Neural cell (in vitro differentiated cells): ENCODE measurements around the gene ZNF695. TPM values are rescaled to one million over a fixed set of nuclear protein-coding genes. Genes with fewer than 3 reads are reported as not detected.

ENCODE experiments used
- H2AFZ ChIP-seq: fragments of 200-600, 300-800 bp; sonication (generic), shearing (Covaris generic); 2 replicates; pipeline ENCODE4 v1.6.0; 2014; ENCODE audit warnings: low read depth, mild to moderate bottlenecking, antibody characterized with exemption, low read length, moderate library complexity
- H3F3A ChIP-seq: fragments of 200-600 bp; shearing (Covaris generic); 2 replicates; pipeline ENCODE4 v1.6.1; 2016; ENCODE audit warnings: mild to moderate bottlenecking, moderate library complexity, mixed read lengths, antibody characterized with exemption, low read length; ENCODE audit not compliant: insufficient read depth, poor library complexity, severe bottlenecking
- H3K27ac ChIP-seq: fragments of 200-600, 300-800 bp; sonication (generic), shearing (Covaris generic); 2 replicates; pipeline ENCODE4 v1.5.1; 2014; ENCODE audit warnings: mild to moderate bottlenecking, low read length, moderate library complexity
- H3K27me3 ChIP-seq: fragments of 300-800, 200-600 bp; sonication (generic), shearing (Covaris generic); 2 replicates; pipeline ENCODE4 v1.6.0; 2014; ENCODE audit warnings: mild to moderate bottlenecking, low read depth, low read length, moderate library complexity; ENCODE audit not compliant: insufficient read depth
- H3K36me3 ChIP-seq: fragments of 300-800, 200-600 bp; sonication (generic), shearing (Covaris generic); 2 replicates; pipeline ENCODE4 v1.5.1; 2014; ENCODE audit warnings: mild to moderate bottlenecking, antibody characterized with exemption, low read length, moderate library complexity; ENCODE audit not compliant: insufficient read depth
- H3K4me2 ChIP-seq: fragments of 300-800, 200-600 bp; sonication (generic), shearing (Covaris generic); 2 replicates; pipeline ENCODE4 v1.6.0; 2014; ENCODE audit warnings: mild to moderate bottlenecking, low read length
- H3K4me3 ChIP-seq: fragments of 300-800, 200-600 bp; sonication (generic), shearing (Covaris generic); 2 replicates; pipeline ENCODE4 v1.5.1; 2014; ENCODE audit warnings: mild to moderate bottlenecking, low read length, moderate library complexity
- H3K79me2 ChIP-seq: fragments of 200-600 bp; shearing (Covaris generic); replicated peaks from 2 replicates; pipeline ENCODE4 v1.6.0; 2014; ENCODE audit warnings: mild to moderate bottlenecking, low read length, moderate library complexity; ENCODE audit not compliant: insufficient read depth
- H3K9ac ChIP-seq: fragments of 300-800, 200-600 bp; sonication (generic), shearing (Covaris generic); 2 replicates; pipeline ENCODE4 v1.6.1; 2016; ENCODE audit warnings: mild to moderate bottlenecking, low read length, mixed read lengths
- H3K9me2 ChIP-seq: fragments of 200-600 bp; shearing (Covaris generic); 2 replicates; pipeline ENCODE4 v1.6.1; 2016; ENCODE audit warnings: mild to moderate bottlenecking, low read length, mixed read lengths; ENCODE audit not compliant: insufficient read depth
- H3K9me3 ChIP-seq: fragments of 200-600, 300-800 bp; sonication (generic), shearing (Covaris generic); 2 replicates; pipeline ENCODE4 v1.6.1; 2016; ENCODE audit warnings: mild to moderate bottlenecking, mixed run types, low read length, moderate library complexity, mixed read lengths
- H4K20me1 ChIP-seq: fragments of 200-600 bp; shearing (Covaris generic); 2 replicates; pipeline ENCODE4 v1.6.1; 2016; ENCODE audit warnings: mild to moderate bottlenecking, mixed run types; ENCODE audit not compliant: insufficient read depth
- EP300 ChIP-seq: fragments of 450-650 bp; conservative IDR thresholded peaks from 2 replicates; pipeline ENCODE4 v1.6.1; 2014; ENCODE audit warnings: antibody characterized with exemption, mild to moderate bottlenecking, moderate library complexity; ENCODE audit not compliant: poor library complexity, severe bottlenecking
- EZH2 ChIP-seq: fragments of 200-600, 300-800 bp; shearing (Covaris generic), sonication (generic); IDR thresholded peaks from 2 replicates; pipeline ENCODE4 v1.6.1; 2014; ENCODE audit warnings: antibody characterized with exemption, low read length, borderline replicate concordance, mild to moderate bottlenecking; ENCODE audit not compliant: insufficient read depth, poor library complexity, severe bottlenecking
- MXI1 ChIP-seq: fragments of 450-650 bp; conservative IDR thresholded peaks from 2 replicates; pipeline ENCODE4 v1.6.1; 2014; ENCODE audit warnings: antibody characterized with exemption, mild to moderate bottlenecking; ENCODE audit not compliant: poor library complexity, severe bottlenecking
- POLR2AphosphoS5 ChIP-seq: IDR thresholded peaks from 2 replicates; pipeline ENCODE4 v1.6.1; 2012
- RAD21 ChIP-seq: fragments of 450-650 bp; conservative IDR thresholded peaks from 2 replicates; pipeline ENCODE4 v1.6.1; 2014; ENCODE audit warnings: antibody characterized with exemption, mild to moderate bottlenecking, moderate library complexity
- REST ChIP-seq: IDR thresholded peaks from 2 replicates; pipeline ENCODE4 v1.6.1; 2012; ENCODE audit warnings: borderline replicate concordance
- SMC3 ChIP-seq: fragments of 450-650 bp; conservative IDR thresholded peaks from 2 replicates; pipeline ENCODE4 v1.6.1; 2014; ENCODE audit warnings: antibody characterized with exemption, mild to moderate bottlenecking, moderate library complexity; ENCODE audit not compliant: poor library complexity
- TAF1 ChIP-seq: IDR thresholded peaks from 2 replicates; pipeline ENCODE4 v1.6.1; 2012; ENCODE audit warnings: low read depth
- polyA plus RNA-seq: library from polyadenylated mRNA; depleted of rRNA; stranded (reverse); fragments of >200 nt; gene quantifications from 2 replicates; pipeline ENCODE4 v1.2.3, GENCODE V29; 2014
- TF ChIP-seq, protein P1 (sequence below): fragments of 450-650 bp; IDR thresholded peaks from 2 replicates; pipeline ENCODE4 v1.5.1; 2014; ENCODE audit warnings: antibody characterized with exemption, mild to moderate bottlenecking, moderate library complexity; ENCODE audit not compliant: poor library complexity, severe bottlenecking

The ZNF695 gene
- polyA plus RNA-seq, 1 donor from 2014 or later, result 8.4 TPM

GRCh38 chr1:246988316-246988715 is 19.5 kb downstream of the ZNF695 start (continued):
- no peak for TF ChIP-seq SMC3
- no peak for TF ChIP-seq EP300

DNA sequence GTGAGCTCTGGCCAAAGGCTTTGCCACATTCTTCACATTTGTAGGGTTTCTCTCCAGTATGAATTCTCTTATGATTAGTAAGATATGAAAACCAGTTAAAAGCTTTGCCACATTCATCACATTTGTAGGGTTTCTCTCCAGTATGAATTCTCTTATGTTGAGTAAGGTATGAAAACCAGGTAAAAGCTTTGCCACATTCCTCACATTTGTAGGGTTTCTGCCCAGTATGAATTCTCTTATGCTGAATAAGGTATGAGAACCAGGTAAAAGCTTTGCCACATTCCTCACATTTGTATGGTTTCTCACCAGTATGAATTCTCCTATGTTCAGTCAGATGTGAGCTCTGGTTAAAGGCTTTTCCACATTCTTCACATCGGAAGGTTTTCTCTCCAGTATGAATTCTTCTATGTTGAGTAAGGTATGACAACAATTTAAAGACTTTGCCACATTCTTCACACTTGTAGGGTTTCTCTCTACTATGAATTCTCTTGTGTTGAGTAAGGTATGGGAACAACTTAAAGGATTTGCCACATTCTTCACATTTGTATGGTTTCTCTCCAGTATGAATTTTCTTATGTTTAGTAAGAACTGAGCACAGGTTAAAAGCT is 20.7 kb downstream of the ZNF695 start:
- Histone ChIP-seq H3K27ac (no peak overlapping the region), H2AFZ (no peak overlapping the region), H4K20me1 (no peaks in the 10 kb centered on the region), H3K9me2 (no peaks in the 10 kb centered on the region), H3K4me3 (no peak overlapping the region), H3K36me3 (peaks cover 35% of the 10 kb centered on the region), H3F3A (no peaks in the 10 kb centered on the region), H3K27me3 (no peaks in the 10 kb centered on the region), H3K9me3 (peaks cover 37% of the 10 kb centered on the region), H3K9ac (no peak overlapping the region), H3K4me2 (no peak overlapping the region), H3K79me2 (no peaks in the 10 kb centered on the region)
- TF ChIP-seq RAD21 (no peak), REST (no peak), POLR2AphosphoS5 (no peak), TAF1 (no peak), EZH2 (no peak), MXI1 (no peak), SMC3 (no peak), EP300 (no peak)
- TF ChIP-seq, protein P1, sequence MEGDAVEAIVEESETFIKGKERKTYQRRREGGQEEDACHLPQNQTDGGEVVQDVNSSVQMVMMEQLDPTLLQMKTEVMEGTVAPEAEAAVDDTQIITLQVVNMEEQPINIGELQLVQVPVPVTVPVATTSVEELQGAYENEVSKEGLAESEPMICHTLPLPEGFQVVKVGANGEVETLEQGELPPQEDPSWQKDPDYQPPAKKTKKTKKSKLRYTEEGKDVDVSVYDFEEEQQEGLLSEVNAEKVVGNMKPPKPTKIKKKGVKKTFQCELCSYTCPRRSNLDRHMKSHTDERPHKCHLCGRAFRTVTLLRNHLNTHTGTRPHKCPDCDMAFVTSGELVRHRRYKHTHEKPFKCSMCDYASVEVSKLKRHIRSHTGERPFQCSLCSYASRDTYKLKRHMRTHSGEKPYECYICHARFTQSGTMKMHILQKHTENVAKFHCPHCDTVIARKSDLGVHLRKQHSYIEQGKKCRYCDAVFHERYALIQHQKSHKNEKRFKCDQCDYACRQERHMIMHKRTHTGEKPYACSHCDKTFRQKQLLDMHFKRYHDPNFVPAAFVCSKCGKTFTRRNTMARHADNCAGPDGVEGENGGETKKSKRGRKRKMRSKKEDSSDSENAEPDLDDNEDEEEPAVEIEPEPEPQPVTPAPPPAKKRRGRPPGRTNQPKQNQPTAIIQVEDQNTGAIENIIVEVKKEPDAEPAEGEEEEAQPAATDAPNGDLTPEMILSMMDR, result no peak

GRCh38 chr1:246978785-246979184 is 29.1 kb downstream of the ZNF695 start:
- Histone ChIP-seq H3K9me2 (no peaks in the 10 kb centered on the region), H3K4me3 (no peak overlapping the region), H3F3A (no peaks in the 10 kb centered on the region), H4K20me1 (no peaks in the 10 kb centered on the region), H2AFZ (no peak overlapping the region), H3K9ac (no peak overlapping the region), H3K27me3 (no peaks in the 10 kb centered on the region), H3K36me3 (peaks cover 10% of the 10 kb centered on the region), H3K4me2 (no peak overlapping the region), H3K79me2 (no peaks in the 10 kb centered on the region), H3K27ac (no peak overlapping the region), H3K9me3 (peaks cover 13% of the 10 kb centered on the region)
- TF ChIP-seq REST, result no peak
- no peak for TF ChIP-seq TAF1
- TF ChIP-seq EZH2, result no peak
- TF ChIP-seq SMC3, result no peak
- no peak for TF ChIP-seq EP300
- TF ChIP-seq POLR2AphosphoS5, result no peak
- TF ChIP-seq MXI1, result no peak
